22Rv1 (cell line): ENCODE results near the gene DIP2A.

ENCODE experiments used
- ZFX ChIP-seq: fragments of 450-650 bp; IDR thresholded peaks from 2 replicates; pipeline ENCODE4 v1.6.1; 2017; ENCODE audit warnings: antibody characterized with exemption, borderline replicate concordance
- TF ChIP-seq, protein P1 (sequence below): fragments of 450-650 bp; IDR thresholded peaks from 2 replicates; pipeline ENCODE4 v1.5.1; 2017; ENCODE audit warnings: mild to moderate bottlenecking

- TF ChIP-seq, protein P1, sequence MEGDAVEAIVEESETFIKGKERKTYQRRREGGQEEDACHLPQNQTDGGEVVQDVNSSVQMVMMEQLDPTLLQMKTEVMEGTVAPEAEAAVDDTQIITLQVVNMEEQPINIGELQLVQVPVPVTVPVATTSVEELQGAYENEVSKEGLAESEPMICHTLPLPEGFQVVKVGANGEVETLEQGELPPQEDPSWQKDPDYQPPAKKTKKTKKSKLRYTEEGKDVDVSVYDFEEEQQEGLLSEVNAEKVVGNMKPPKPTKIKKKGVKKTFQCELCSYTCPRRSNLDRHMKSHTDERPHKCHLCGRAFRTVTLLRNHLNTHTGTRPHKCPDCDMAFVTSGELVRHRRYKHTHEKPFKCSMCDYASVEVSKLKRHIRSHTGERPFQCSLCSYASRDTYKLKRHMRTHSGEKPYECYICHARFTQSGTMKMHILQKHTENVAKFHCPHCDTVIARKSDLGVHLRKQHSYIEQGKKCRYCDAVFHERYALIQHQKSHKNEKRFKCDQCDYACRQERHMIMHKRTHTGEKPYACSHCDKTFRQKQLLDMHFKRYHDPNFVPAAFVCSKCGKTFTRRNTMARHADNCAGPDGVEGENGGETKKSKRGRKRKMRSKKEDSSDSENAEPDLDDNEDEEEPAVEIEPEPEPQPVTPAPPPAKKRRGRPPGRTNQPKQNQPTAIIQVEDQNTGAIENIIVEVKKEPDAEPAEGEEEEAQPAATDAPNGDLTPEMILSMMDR, result no peak
- TF ChIP-seq ZFX, result no peak
These were observed 34.6 kb upstream of the DIP2A start for GRCh38 chr21:46424039-46424591.
